ENCODE data around the gene C5orf22. TPM values are rescaled to one million over a fixed set of nuclear protein-coding genes. Genes with fewer than 3 reads are reported as not detected.

Gene C5orf22
- total RNA-seq, 1 experiment from 2014 or later, result 39.0 TPM

- BruUV-seq (replicated peaks), result no TSS peak
- TF ChIP-seq SIN3A (IDR thresholded peaks at IDR 0.05; ENCODE audit: borderline replicate concordance, insufficient read depth, low read depth, low read length), result no peak
- no peak for TF ChIP-seq POLR2AphosphoS5 (IDR thresholded peaks at IDR 0.05; ENCODE audit: low read depth, low read length)
- TF ChIP-seq REST (IDR thresholded peaks at IDR 0.05; ENCODE audit: insufficient read depth in 1 of 2, low read depth in 2 of 2, low read length in 1 of 2), result no peak
- no peak for TF ChIP-seq CTCF (IDR thresholded peaks at IDR 0.05)
- no peak for TF ChIP-seq TCF7L2 (IDR thresholded peaks at IDR 0.05; ENCODE audit: low read depth, low read length)
- Histone ChIP-seq H3K27ac (ENCODE audit: low read length) (no peak overlapping the region), H3K9me3 (ENCODE audit: control insufficient read depth, insufficient read depth, low read depth, low read length) (no peaks in the 10 kb centered on the region), H3K4me3 (ENCODE audit: low read depth in 2 of 2, low read length in 2 of 2) (no peak overlapping the region), H3K27me3 (ENCODE audit: control insufficient read depth, insufficient read depth, low read length) (no peaks in the 10 kb centered on the region), H3K36me3 (ENCODE audit: control insufficient read depth, insufficient read depth, low read length) (peaks cover 4% of the 10 kb centered on the region), H3K4me1 (ENCODE audit: control insufficient read depth, insufficient read depth, low read length) (no peaks in the 10 kb centered on the region)
- POLR2A ChIA-PET, result no interaction called here
- no peak for ATAC-seq
- DNase-seq (ENCODE audit: low read depth, low spot score), result no peak
- CTCF ChIA-PET, result no interaction called here
- intact Hi-C loops (cut with micrococcal nuclease; ENCODE audit: unreplicated experiment), result no loop called here
- in situ Hi-C loops (cut with HindIII; ENCODE audit: low pct_unique_long_range_greater_than_20kb, low sequenced_read_pairs), result no loop called here
Observed at GRCh38 chr5:31551878-31552277, 19.8 kb downstream of the C5orf22 start.

GRCh38 chr5:31553863-31554262 is 21.8 kb downstream of the C5orf22 start:
- H3K4me3 ChIP-seq (ENCODE audit: low read depth in 2 of 2, low read length in 2 of 2), result no peak overlapping the region
- CTCF ChIA-PET, result no interaction called here
- DNase-seq (ENCODE audit: low read depth, low spot score) (no peak), ATAC-seq (no peak)
- H3K9me3 ChIP-seq (ENCODE audit: control insufficient read depth, insufficient read depth, low read depth, low read length), result no peaks in the 10 kb centered on the region
- no peaks in the 10 kb centered on the region for H3K4me1 ChIP-seq (ENCODE audit: control insufficient read depth, insufficient read depth, low read length)
- intact Hi-C loops (cut with micrococcal nuclease; ENCODE audit: unreplicated experiment), result no loop called here
- POLR2A ChIA-PET, result no interaction called here
- BruUV-seq (replicated peaks), result TSS peak; percentile 48
- no peak for TF ChIP-seq SIN3A (IDR thresholded peaks at IDR 0.05; ENCODE audit: borderline replicate concordance, insufficient read depth, low read depth, low read length)
- no peak for TF ChIP-seq CTCF (IDR thresholded peaks at IDR 0.05)
- no peak for TF ChIP-seq REST (IDR thresholded peaks at IDR 0.05; ENCODE audit: insufficient read depth in 1 of 2, low read depth in 2 of 2, low read length in 1 of 2)
- TF ChIP-seq POLR2AphosphoS5 (IDR thresholded peaks at IDR 0.05; ENCODE audit: low read depth, low read length), result no peak
- TF ChIP-seq TCF7L2 (IDR thresholded peaks at IDR 0.05; ENCODE audit: low read depth, low read length), result no peak
- H3K27ac ChIP-seq (ENCODE audit: low read length), result no peak overlapping the region
- H3K27me3 ChIP-seq (ENCODE audit: control insufficient read depth, insufficient read depth, low read length), result no peaks in the 10 kb centered on the region
- H3K36me3 ChIP-seq (ENCODE audit: control insufficient read depth, insufficient read depth, low read length), result peaks cover 4% of the 10 kb centered on the region
- in situ Hi-C loops (cut with HindIII; ENCODE audit: low pct_unique_long_range_greater_than_20kb, low sequenced_read_pairs), result no loop called here

Data from Panc1 (cell line).